EL (cell line): ENCODE data around the gene BRF1.

Experiments
- DNase-seq: peaks from one replicate; pipeline ENCODE4 v3.0.0-alpha.2; 2016

BRF1 gene

DNA sequence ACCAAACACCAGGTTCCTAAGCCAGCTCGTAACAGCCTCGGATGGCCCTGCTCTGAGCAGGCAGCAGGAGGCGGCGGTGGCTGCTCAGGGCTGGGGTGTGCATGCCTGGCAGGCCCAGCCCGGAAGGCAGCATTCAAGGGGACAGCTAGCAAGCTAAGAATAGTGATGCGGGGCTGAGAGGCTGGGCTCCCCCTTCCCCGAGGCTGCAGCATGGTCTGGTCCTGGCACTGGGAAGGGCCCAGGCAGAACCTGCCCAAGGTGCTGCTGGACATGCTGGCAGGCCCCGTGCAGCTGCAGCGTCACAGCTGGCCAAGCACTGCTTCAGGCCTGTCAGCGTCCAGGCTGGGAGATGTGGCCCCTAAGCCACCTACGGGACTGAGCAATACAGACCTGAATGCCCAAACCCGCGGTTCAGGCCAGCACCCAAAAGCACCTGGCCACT lies 93.3 kb downstream of the BRF1 start:
- no peak for DNase-seq

DNA sequence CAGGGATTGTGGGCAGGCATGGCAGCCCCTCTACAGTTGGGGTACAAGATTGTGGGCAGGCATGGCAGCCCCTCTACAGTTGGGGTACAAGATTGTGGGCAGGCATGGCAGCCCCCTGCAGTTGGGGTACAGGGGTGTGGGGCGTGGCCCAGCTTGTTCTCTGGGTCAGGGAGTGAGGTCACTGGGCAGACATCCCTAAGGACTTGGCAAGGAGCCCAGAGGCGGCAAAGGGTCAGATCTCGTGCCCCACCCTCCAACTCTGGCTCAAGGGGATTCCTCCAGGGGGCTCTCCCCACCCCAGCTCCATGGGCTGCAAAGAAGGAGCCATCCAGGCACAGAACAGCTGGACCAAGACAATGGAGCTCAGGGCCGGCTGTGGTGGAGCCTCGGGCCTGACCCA lies 93.9 kb downstream of the BRF1 start:
- DNase-seq: no peak

DNA sequence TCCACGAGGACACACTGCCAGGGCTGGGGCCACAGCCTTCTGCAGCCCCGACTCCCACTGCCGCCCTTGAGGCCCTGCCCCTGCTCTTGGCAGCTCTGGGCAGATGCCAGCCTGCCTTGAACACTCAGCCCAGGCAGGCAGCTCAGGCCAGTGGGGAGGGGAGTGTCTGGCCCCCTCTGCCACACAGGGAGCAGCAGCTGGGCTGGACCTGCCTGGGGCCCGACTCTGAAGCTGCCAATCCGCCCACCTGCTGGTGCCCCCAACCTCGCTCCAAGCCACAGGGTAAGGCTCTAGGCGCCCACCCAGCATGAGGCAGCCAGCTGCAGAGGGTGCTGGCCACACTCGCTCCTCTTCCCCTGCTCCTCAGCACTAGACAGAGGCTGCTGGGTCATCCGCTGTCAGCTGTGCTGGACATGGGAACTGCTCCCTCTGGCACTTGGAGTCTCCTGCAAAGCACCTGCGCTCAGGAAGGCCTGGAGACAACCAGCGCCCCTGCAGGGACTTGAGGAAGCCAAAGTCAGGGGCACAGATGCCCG lies 95.1 kb downstream of the BRF1 start:
- DNase-seq: no peak

DNA sequence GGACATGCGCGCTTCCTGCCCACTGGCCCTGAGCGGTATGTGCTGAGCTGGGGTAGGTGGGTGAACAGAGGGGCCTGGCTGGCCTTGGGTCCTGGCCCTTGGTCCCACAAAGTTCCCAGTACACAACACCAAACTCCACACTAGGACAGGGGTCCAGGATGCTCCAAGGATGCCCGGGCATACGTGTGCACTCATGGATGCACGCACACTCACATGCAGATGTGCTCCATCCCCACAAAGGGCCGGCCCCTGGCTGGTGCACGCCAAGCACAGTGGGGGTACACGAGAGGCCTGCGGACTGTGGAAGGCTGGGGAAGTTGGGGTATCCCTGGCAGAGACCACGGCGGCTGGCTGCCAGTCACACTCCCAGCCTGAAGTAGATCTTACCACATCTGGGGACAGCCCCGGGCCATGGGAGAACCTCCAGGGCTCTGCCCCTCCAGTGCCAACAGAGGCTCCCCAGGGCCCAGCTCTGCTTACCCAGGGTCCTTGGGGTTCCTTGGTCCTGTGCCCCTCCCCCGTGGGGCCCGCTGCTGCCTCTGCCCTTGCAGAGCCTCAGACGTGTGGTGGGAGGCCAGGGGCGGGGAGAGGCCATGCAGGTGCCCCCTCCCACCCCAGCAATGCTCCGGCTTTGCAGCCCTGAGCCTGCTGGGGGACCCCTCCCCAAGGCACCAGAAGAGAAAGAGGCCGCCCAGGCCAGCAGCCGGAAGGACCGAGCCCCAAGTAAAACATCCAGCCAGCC lies 95.7 kb downstream of the BRF1 start:
- no peak for DNase-seq

DNA sequence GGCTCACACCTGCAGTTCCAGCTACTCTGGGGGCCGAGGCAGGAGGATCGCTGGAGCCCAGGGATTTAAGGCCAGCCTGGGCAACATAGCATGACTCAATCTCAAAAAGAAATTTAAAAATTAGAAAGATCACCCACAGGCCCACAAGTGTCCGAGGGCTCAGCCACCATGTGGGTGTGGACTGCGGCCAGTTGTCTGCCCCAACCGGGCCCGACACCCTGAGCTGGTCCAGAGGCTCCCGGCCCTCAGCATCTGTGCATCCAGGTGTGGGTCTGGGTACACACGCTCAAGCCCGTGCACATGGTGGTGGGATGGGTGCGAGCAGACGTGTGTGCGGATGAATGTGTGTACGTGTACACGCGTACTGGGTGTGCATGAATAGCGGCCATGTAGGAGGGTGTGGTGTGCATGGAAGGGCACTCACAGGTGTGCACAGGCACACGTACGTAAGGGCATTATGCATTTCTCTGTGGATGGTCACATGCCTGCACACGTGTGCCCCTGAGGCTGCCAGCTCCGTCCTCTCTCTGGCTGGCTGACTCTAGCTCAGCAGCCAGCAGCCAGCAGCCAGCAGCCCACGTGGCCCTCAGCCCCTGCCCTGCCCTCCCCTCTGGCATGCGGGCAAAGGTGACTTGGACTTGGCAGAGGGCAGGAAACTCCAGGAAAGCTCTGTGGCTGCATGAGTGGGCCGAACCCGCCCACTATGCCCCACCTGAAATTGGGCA lies 96.4 kb downstream of the BRF1 start:
- no peak for DNase-seq

DNA sequence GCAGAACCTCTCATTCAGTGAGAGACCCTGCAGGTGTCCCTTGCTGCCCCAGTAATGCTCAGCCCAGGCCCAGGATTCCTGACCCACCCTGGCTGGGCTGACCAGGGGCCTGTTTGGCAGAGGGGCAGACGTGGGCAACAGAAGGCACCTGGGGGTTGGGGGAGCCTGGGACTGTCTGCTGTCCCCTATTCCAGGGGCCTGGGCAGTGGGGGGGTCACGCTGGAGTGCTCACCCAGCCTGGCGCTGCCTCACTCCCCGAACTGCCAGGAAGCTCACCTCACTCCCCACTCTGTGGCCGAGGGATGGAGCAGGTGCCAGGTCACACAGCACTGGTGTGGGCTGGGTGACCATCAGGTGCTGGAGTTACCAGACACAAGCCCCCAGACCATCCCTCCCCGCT lies 97.1 kb downstream of the BRF1 start:
- no peak for DNase-seq

DNA sequence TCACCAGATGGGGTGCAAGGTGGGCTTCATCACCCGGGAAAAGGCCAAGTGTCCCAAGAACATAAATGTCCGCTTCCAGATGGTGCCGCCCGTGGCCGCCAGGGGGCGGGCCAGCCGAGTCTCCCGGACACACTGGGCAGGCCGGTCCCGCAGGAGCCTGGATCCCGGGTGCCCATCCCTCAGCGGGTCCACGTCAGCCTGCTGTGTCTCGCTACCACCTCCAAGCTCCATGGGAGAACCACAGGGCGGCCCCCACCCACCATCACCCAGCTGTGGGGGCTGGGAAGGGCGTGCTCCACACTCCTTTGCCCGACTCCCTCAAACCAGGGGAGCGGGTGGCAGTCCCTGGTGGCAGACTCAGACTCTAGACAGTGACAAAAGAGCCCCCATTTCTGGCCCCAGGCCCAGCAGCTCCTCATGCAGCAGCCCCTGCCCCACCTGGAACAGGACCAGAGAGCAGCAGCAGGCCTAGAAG lies 97.7 kb downstream of the BRF1 start:
- peak; percentile 65 for DNase-seq

DNA sequence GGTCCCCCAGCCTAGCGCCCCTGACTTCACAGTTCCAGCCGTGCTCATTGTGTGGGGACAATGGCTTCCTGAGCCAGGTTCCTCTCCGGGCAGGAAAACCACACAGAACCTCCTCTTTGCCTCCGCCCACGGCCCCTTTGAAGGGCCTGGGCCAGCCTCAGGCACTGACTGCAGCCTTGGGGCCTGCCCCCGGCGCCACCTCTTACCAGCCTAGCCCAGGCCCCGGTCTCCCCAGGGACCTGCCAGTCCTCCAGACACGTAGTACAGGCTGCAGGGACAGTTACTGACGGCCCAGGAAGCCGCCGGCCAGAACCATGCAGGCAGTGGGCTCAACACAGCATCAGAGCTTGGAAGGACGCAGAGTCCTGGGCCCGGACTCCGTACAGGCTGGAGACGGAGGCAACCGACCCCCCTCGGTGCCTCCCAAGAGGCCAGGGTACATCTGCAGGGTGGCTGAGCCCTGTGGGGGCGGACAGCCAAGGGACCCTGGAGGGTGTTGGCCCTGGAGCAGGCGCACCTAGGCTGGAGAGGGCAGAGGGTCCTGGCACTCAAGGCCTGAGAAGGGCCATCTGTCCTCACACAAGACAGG lies 98.8 kb downstream of the BRF1 start:
- DNase-seq: no peak

DNA sequence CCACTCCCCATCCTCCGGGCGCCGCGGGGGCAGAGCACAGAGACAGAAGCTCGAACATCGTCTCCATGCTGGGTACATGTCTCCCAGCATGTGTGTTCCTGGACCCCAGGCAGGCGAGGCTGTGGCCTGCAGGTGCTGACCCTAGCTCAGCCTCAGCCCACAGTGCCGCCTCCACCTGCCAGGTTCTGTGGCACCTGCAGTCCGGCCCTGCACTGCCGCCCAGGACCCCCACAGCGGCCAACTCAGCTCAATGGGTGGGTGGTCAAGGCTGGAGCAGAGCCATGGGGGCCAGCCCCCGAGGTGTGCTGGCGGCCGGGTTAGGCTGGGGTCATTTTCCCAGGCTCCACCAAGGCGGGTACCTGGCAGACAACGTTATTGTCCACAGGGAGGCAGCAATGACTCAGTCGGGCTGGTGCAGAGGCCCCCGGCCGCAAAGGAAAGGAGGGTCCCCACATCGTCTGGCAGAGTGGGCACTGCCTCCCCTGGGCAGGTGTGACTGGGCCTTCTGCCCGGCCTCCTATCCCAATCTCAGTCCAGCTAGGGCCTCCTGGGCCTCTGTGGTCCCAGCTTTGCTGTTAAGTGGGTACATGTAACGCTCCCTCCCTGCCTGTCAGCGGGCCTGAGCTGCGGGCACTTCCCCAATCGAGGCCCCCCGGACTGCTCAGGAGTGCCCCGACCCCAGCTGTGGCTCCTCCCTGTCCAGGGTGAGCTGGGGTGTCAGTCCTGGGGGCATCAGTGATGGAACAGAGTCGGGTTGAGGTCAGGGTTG lies 99.5 kb downstream of the BRF1 start:
- DNase-seq: no peak

DNA sequence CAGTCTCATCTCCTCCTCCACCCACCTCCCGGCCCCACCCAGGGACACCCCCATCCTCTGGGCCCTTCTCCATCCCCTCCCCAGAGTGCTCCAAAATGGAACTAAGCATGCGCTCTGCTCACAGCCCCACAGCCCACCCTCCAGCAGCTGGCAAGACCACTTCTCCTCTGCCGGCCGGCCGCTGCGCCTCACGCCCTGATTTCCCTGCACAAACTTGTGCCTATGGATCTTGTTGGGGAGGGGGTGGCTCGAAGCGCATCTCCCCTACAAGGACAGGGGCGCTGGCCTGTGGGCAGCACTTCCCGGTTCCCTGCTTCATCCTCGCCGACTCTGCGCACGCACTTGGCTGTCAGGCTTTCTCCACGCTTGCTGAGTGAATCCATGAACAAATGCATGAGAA lies 100.2 kb downstream of the BRF1 start:
- DNase-seq: no peak

DNA sequence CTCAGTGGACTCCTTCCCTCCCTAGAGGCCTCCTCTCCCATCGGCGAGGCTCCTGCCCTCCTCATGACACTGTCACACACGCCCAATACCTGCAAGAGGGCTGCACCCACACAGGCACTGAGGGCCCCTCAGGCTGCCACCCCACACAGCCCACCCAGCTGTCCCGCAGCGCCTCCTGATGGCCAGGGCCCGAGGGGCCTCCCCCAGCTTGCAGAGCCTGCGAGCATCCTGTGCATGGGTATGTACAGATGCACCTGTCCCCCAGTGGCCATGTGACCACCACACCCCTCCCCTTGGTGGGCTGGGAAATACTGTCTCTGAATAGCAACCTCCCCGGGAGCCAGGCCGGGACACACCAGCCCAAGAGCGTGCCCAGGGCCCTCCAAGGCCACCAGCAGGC lies 100.7 kb downstream of the BRF1 start:
- no peak for DNase-seq

DNA sequence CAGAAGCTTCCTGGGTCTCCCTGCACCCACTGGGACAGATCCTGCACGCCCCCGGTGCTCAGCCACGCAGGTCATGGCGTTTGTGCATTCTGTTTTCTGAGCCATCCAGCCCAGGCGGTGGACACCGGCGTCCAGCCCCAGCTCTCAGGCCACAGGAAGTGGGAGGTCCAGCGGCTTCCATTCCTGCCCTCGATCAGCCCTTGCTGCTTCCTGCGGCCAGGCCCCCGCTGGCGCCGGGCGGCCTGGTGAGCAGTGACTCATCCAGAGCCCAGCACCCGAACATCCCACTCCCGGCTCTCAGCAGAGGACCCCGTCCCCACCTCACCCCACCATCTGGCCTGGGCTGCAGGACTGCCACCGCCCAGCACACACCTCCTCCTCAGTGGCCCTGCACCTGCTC lies 101.7 kb downstream of the BRF1 start:
- DNase-seq: peak; percentile 54

DNA sequence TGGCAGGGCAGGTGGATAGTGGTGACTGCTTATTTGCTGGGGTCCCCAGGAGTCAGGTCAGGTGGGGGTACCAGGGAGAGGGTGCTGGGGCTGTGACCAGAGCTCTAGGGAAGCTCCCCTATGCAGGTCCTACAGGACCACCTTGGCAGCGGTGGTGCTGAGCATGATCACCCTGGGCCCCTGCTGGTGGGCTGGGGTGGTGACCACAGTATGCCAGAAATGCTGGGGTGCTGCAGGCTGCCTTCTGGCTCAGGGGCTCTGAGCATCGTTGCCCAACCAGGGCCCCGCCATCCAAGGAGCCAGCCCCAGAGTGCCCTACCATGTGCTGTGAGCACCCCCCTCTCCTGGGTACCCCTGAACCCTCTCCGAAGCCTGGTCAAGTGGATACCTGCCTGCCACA lies 102.2 kb downstream of the BRF1 start:
- DNase-seq: no peak

DNA sequence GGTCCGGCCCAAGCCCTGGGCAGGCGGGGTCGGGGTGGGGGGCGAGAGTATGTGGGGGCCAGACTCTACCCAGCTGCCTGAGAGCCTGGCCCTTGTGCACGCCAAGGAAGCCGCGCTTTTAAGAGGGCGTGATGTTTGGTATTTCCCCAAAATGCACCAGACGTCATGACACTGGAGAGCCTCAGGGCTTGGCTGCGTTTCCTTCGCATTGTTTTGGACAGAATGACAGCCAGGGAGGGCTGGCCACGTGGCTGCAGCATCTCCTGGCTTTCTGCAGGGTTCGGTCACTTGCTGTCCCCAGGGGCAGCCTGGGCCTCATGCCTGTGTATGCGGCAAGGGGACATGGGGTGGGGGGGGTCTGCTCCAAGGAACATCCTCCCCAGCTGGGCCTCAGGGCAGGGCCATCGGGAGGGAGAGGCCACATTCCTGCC lies 103.6 kb downstream of the BRF1 start:
- DNase-seq: peak; percentile 73

DNA sequence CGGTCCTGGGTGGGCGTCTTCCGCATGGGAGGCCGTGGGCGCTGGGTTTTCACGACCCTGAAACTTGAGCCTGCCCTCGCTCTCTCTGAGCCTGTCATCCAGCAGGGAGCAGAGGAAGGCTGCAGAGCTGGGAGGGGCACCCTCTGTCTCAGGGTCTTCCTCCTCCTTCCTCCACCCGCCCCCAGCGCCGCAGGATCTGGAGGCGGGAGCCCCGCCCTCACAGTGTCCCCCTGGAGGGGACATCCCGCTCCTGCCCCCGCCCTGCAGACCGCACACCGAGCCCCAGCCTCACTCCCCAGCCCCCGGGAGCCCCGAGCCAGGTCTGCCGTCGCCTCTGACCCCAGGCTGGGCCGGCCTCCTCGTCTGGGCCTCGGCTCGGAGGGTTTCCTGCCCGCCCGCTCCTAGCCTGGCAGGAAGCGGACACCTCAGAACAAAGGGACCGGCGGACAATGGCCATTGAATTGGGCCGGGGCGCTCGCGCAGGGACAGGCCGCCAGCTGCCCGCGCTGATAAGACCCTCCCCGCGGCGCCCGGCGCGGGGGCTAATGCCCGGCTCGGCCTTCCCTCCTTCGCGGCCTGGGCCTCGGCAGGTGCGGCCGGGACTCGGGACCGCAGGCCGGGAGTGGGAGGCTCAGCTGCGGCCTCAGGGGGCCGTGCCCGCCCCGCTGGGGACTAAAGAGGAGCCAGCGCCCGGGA lies 104.4 kb downstream of the BRF1 start:
- DNase-seq: no peak

DNA sequence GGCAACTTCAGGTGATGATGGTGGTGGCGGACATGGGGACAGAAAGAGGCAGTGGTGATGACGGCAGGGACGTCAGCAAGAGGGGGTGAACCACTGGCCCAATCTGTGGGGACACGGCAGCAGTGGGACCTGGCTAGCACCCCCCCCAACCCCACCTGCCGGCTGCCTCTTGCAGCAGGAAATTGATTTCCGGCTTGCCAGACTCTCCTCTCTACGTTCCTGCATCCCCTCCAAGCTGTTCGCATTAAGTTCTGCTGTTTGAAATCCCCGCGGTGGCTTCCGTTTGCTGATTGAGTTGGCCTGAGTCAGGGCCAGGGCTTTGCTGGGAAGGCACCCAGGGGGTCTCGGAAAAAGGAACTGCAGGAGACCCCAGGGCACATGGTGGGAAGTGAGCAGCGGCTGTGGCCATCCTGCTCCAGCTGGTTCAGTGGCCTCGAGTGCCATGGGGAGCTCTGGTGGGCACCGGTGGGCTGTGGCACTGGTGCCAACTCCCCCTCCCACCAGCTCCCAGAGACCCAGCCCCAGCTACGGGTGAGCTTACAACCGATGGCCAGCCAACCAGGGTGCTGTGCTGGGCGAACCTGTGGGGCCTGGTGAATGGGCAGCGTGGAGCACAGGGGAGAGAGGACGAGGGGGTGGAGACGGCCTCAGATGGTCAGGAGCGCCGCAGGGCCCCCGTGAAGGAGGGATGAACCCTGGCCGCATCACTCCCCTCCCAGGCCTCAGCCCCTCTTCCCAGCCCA lies 105.1 kb downstream of the BRF1 start:
- no peak for DNase-seq

DNA sequence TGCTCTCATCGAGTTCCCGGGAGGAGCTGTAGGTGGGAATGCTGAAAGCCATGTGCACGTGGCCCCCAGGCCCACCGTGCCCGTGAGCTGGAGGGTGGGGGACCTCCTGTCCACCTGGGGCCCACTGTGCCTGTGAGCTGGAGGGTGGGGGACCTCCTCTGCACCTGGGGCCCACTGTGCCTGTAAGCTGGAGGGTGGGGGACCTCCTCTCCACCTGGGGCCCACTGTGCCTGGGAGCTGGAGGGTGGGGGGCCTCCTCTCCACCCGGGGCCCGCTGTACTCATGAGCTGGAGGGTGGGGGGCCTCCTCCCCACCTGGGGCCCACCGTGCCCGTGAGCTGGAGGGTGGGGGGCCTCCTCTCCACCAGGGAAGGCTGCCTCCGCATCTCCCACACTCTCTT lies 105.8 kb downstream of the BRF1 start:
- no peak for DNase-seq

DNA sequence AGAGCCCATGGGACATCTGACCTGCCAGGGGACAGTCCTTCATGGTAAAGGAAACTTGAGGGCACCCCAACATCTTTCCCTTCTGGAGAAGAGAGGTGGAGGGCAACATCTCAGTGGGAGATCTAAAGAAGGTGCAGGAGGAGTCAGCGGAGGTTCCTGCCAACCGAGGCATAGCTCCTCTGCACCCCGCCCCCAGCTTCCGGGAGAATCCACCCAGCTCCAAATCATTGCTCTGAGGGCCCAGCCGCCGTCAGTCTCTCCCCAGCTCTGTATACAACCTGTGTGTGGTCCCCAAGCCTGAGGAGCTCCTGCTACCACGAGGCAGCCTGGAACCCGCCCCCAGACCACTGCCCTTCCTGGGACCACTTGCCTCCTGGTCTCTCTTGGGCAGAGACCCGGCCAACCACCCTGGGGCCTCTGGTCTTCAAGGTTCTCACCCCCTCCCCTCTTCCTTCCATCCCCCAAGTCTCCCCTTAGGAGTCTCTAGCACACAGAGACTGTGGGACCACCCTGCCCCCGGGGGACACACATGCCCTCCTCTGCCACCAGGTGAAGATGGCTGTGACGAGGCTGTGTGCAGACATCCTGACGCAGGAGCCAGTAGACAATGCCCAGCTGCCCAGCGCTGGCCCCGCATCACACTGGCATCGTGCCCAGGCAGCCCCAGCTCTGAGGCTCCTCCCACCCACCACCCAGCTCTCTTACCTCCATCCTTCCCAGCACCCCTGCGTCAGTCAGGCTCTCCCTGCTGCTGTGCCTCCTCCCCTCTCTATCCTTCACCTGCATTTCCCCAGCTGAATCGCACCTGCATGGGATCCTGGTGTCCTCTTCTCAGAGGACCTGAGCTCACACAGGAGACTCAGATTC lies 106.7 kb downstream of the BRF1 start:
- DNase-seq: peak; percentile 27

DNA sequence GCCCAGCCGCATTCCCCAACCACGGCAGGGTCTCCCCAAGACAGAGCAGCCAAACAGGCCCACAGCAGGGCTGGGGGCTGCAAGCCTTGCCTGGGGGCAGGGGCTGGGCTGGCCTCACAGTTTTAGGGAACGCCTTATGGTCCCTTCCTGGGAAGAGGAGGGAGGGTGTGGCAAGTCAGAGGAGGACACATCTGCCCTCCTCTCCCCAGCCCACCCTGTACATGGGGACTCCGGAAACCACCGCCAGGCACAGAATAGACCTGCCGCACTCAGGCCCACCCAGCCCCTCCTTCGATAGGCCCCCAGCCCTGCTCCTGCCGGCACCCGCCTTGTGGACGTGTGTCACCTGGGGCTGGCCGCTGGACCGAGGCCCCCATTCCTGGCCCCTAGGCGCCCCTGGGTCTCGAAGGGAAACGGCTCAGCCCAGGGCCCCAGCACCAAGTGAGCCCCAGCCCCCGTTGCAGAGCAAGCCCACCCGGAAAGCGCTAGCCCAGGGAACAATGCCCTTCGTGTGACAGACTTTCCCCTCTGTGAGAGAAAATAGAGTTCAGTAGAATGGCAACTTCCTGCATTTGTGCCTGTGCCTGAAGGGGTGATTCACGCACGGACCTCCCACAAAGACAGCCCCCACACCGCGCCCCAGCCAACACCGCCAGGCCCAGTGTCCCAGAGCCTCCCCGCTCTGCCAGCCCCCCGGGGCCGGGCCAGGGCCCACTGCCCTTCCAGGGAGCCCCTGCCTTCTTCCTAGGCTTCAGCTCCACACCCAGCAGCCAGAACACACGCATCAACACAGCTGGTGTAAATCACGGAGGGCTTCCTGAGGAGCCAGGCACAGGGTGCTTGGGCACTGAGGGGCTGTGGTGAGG lies 107.7 kb downstream of the BRF1 start:
- DNase-seq: peak; percentile 35
